Neural progenitor cell (in vitro differentiated cells): ENCODE results near the gene PPP1R3G. TPM values are rescaled to one million over a fixed set of nuclear protein-coding genes. Genes with fewer than 3 reads are reported as not detected.

Experiments used
- DNase-seq: peaks from one replicate; pipeline ENCODE4 v3.0.0-alpha.2; 2016; ENCODE audit warnings: low spot score
- H2AFZ ChIP-seq: fragments of 200-600 bp; sonication (generic); replicated peaks from 2 replicates; pipeline ENCODE4 v1.6.1; 2016; ENCODE audit warnings: antibody characterized with exemption
- H3F3A ChIP-seq: fragments of 200-600 bp; sonication (generic); 2 replicates; pipeline ENCODE4 v1.6.1; 2016; ENCODE audit warnings: antibody characterized with exemption, low read depth
- H3K27ac ChIP-seq: fragments of 200-600 bp; sonication (generic); 2 replicates; pipeline ENCODE4 v1.5.1; 2016; ENCODE audit warnings: mild to moderate bottlenecking
- H3K27me3 ChIP-seq: fragments of 200-600 bp; sonication (generic); 2 replicates; pipeline ENCODE4 v1.6.1; 2016; ENCODE audit warnings: mild to moderate bottlenecking, moderate library complexity
- H3K36me3 ChIP-seq: fragments of 200-600 bp; sonication (generic); 2 replicates; pipeline ENCODE4 v1.5.1; 2016
- H3K4me1 ChIP-seq: fragments of 200-600 bp; sonication (generic); 2 replicates; pipeline ENCODE4 v1.6.1; 2016; ENCODE audit warnings: mixed run types
- H3K4me2 ChIP-seq: fragments of 200-600 bp; sonication (generic); 2 replicates; pipeline ENCODE4 v1.6.1; 2016
- H3K4me3 ChIP-seq: fragments of 200-600 bp; sonication (generic); 2 replicates; pipeline ENCODE4 v1.5.1; 2016
- H3K79me2 ChIP-seq: fragments of 200-600 bp; sonication (generic); 2 replicates; pipeline ENCODE4 v1.6.1; 2016; ENCODE audit warnings: low read depth
- H3K9ac ChIP-seq: fragments of 200-600 bp; sonication (generic); 2 replicates; pipeline ENCODE4 v1.6.1; 2016
- H3K9me3 ChIP-seq: fragments of 200-600 bp; sonication (generic); 2 replicates; pipeline ENCODE4 v1.5.1; 2016; ENCODE audit warnings: low read depth
- H4K20me1 ChIP-seq: fragments of 200-600 bp; sonication (generic); 2 replicates; pipeline ENCODE4 v1.6.1; 2016; ENCODE audit warnings: low read depth
- H3K27ac Mint-ChIP-seq: 3 replicates; pipeline ENCODE4 v1.8.0; 2021; ENCODE audit warnings: mixed read lengths
- H3K27me3 Mint-ChIP-seq: 2 replicates; pipeline ENCODE4 v1.8.0; 2022; ENCODE audit warnings: low read depth, mild to moderate bottlenecking, inconsistent platforms, moderate library complexity, mixed read lengths; ENCODE audit not compliant: insufficient read depth
- H3K36me3 Mint-ChIP-seq: 3 replicates; pipeline ENCODE4 v1.8.0; 2021; ENCODE audit warnings: mixed read lengths
- H3K4me1 Mint-ChIP-seq: 3 replicates; pipeline ENCODE4 v1.8.0; 2021; ENCODE audit warnings: mixed read lengths
- H3K4me3 Mint-ChIP-seq: 3 replicates; pipeline ENCODE4 v1.8.0; 2021; ENCODE audit warnings: mild to moderate bottlenecking, moderate library complexity, mixed read lengths
- H3K9me3 Mint-ChIP-seq: 3 replicates; pipeline ENCODE4 v1.8.0; 2020; ENCODE audit warnings: mixed read lengths
- EZH2 ChIP-seq: fragments of 200-600 bp; sonication (generic); IDR thresholded peaks from 2 replicates; pipeline ENCODE4 v1.6.1; 2017; ENCODE audit warnings: antibody characterized with exemption, mild to moderate bottlenecking, moderate library complexity
- EZH2phosphoT487 ChIP-seq: fragments of 200-600 bp; sonication (generic); IDR thresholded peaks from 2 replicates; pipeline ENCODE4 v1.6.1; 2017; ENCODE audit warnings: antibody characterized with exemption
- total RNA-seq: library from RNA; depleted of rRNA; stranded (reverse); fragments of >200 nt; gene quantifications from 2 replicates; pipeline ENCODE4 v1.2.3, GENCODE V29; 2015; ENCODE audit warnings: low replicate concordance
- TF ChIP-seq, protein P1 (sequence below): fragments of 200-600 bp; sonication (generic); IDR thresholded peaks from 2 replicates; pipeline ENCODE4 v1.5.1; 2017; ENCODE audit warnings: antibody characterized with exemption, mild to moderate bottlenecking

PPP1R3G gene
- total RNA-seq, 1 donor from 2014 or later: 0.36 TPM

DNA sequence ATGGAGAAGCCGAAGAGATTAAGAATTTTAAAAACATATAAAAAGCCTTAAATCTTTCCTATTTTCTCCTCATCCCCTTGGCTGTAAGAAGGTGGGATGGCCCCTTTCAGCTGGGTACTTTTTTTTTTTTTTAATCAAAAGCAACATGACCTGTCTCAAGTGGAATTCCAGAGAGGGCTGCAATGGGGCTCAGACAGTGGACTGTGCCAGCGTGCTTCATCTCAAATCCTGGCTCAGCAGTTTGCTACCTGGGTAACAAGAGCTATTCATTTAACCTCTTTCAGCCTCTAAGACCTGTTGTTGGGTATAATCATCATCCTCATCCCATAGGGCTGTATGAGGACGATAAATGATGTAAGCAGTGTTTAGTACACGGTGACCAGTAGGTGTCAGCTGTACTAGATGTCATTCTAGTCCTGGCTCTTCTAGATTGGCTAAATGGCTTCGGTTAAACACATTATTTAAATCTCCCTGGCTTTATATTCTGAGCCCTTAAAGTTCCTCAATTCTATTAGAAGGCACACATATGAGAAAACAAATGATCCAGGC is 6.9 kb upstream of the PPP1R3G start:
- Mint-ChIP-seq H3K4me1 (peaks cover 6% of the 10 kb centered on the region), H3K27ac (no peak overlapping the region), H3K36me3 (no peaks in the 10 kb centered on the region), H3K27me3 (peaks cover 7% of the 10 kb centered on the region), H3K4me3 (no peak overlapping the region), H3K9me3 (peaks cover 4% of the 10 kb centered on the region)
- Histone ChIP-seq H3F3A (no peaks in the 10 kb centered on the region), H2AFZ (no peak overlapping the region), H3K9ac (no peak overlapping the region), H3K27ac (no peak overlapping the region), H3K4me3 (no peak overlapping the region), H3K79me2 (no peaks in the 10 kb centered on the region), H3K4me1 (no peaks in the 10 kb centered on the region), H4K20me1 (no peaks in the 10 kb centered on the region), H3K27me3 (peaks cover 21% of the 10 kb centered on the region), H3K4me2 (no peak overlapping the region), H3K36me3 (no peaks in the 10 kb centered on the region), H3K9me3 (no peaks in the 10 kb centered on the region)
- no peak for TF ChIP-seq EZH2
- TF ChIP-seq, protein P1, sequence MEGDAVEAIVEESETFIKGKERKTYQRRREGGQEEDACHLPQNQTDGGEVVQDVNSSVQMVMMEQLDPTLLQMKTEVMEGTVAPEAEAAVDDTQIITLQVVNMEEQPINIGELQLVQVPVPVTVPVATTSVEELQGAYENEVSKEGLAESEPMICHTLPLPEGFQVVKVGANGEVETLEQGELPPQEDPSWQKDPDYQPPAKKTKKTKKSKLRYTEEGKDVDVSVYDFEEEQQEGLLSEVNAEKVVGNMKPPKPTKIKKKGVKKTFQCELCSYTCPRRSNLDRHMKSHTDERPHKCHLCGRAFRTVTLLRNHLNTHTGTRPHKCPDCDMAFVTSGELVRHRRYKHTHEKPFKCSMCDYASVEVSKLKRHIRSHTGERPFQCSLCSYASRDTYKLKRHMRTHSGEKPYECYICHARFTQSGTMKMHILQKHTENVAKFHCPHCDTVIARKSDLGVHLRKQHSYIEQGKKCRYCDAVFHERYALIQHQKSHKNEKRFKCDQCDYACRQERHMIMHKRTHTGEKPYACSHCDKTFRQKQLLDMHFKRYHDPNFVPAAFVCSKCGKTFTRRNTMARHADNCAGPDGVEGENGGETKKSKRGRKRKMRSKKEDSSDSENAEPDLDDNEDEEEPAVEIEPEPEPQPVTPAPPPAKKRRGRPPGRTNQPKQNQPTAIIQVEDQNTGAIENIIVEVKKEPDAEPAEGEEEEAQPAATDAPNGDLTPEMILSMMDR: peak; percentile 37
- no peak for DNase-seq

DNA sequence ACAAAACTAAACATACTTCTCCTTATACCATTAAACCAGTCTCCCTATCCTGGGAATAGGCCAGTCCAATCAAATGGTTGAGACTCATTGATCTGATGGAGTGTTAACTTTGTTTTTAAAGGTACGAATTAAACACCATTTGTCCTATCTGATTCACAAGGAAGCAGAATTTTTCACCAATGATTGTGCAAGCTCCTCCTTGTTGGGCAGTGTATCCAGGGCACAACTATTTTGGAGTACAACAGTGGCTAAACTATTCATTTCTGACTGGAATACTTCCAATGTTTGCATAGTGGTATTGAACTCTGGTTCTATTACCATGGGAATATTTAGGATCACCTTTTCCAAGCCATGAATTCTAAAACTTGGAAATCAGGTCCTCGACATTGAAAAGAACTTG is 5.4 kb upstream of the PPP1R3G start:
- no peak for TF ChIP-seq EZH2phosphoT487
- no peak for TF ChIP-seq EZH2
- TF ChIP-seq, protein P1: no peak
- H3K27me3 Mint-ChIP-seq: peaks cover 11% of the 10 kb centered on the region

DNA sequence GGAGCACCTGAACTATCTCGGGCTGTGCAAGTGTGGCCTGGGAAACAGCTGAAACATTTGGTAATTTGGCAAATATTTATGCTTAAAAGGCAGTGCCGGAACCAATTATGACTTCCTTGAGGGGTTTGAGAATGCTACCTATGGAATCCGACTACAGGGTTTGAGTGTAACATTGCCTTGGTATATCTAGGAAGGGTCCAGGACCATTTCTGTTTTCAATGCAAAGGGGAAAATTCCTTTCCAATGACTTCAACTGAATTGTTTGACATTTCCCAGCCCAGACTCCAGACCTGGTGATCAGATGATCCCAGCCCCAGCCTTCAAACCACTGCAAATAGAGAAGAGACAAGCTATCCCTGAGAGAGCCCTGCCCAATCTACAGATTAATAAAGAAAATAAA is 4.6 kb upstream of the PPP1R3G start:
- Mint-ChIP-seq H3K36me3 (no peaks in the 10 kb centered on the region), H3K4me1 (peaks cover 12% of the 10 kb centered on the region), H3K27me3 (peaks cover 11% of the 10 kb centered on the region), H3K27ac (no peak overlapping the region), H3K4me3 (no peak overlapping the region), H3K9me3 (peaks cover 4% of the 10 kb centered on the region)
- Histone ChIP-seq H3K9ac (no peak overlapping the region), H3K4me3 (no peak overlapping the region), H4K20me1 (no peaks in the 10 kb centered on the region), H2AFZ (no peak overlapping the region), H3F3A (peaks cover 3% of the 10 kb centered on the region), H3K4me2 (no peak overlapping the region), H3K9me3 (no peaks in the 10 kb centered on the region), H3K79me2 (no peaks in the 10 kb centered on the region), H3K27me3 (peaks cover 45% of the 10 kb centered on the region), H3K27ac (no peak overlapping the region), H3K4me1 (peaks cover 6% of the 10 kb centered on the region), H3K36me3 (no peaks in the 10 kb centered on the region)
- no peak for TF ChIP-seq EZH2
- no peak for TF ChIP-seq EZH2phosphoT487
- TF ChIP-seq, protein P1: no peak
- no peak for DNase-seq

More for the DNA sequence above, 5.4 kb upstream of the PPP1R3G start:
- peaks cover 10% of the 10 kb centered on the region for H3K4me1 Mint-ChIP-seq
- Histone ChIP-seq H2AFZ (no peak overlapping the region), H3K27ac (no peak overlapping the region), H3K36me3 (no peaks in the 10 kb centered on the region), H3K79me2 (no peaks in the 10 kb centered on the region), H3K4me2 (no peak overlapping the region), H3F3A (peaks cover 3% of the 10 kb centered on the region), H3K9me3 (no peaks in the 10 kb centered on the region), H3K4me3 (no peak overlapping the region), H3K9ac (no peak overlapping the region), H3K27me3 (peaks cover 36% of the 10 kb centered on the region), H3K4me1 (peaks cover 2% of the 10 kb centered on the region), H4K20me1 (no peaks in the 10 kb centered on the region)
- peaks cover 4% of the 10 kb centered on the region for H3K9me3 Mint-ChIP-seq
- no peak for DNase-seq
- no peaks in the 10 kb centered on the region for H3K36me3 Mint-ChIP-seq
- H3K27ac Mint-ChIP-seq: no peak overlapping the region
- H3K4me3 Mint-ChIP-seq: no peak overlapping the region
